Fibroblast of pulmonary artery (primary cell): ENCODE data around the gene SBF1.
"Not testable (repeated sequence)": the region's sequence is repeated elsewhere in the genome, so short reads cannot be mapped to it uniquely, and the experiment has no call there.

Experiments
- DNase-seq: peaks from one replicate; pipeline ENCODE4 v3.0.0-alpha.2; 2010; ENCODE audit warnings: low read depth
- H3K4me3 ChIP-seq: replicated peaks from 2 replicates; pipeline ENCODE4 v1.5.1; 2011; ENCODE audit warnings: low read depth, mild to moderate bottlenecking, control low read depth, low read length, moderate library complexity
- CTCF ChIP-seq: IDR thresholded peaks from 2 replicates; pipeline ENCODE4 v1.5.1; 2011; ENCODE audit warnings: mild to moderate bottlenecking, control low read depth, low read length, inconsistent platforms; ENCODE audit errors: missing control alignments

The SBF1 gene

GRCh38 chr22:50521710-50522109, 46.9 kb upstream of the SBF1 start:
- no peak for DNase-seq
- TF ChIP-seq CTCF = no peak
- H3K4me3 ChIP-seq = no peak overlapping the region

- TF ChIP-seq CTCF = no peak
- H3K4me3 ChIP-seq = no peak overlapping the region
- DNase-seq = no peak
Observed at GRCh38 chr22:50520826-50521453, 46.1 kb upstream of the SBF1 start.

- DNase-seq, H3K4me3 ChIP-seq: not testable (repeated sequence)
Observed at GRCh38 chr22:50520184-50520583, 45.3 kb upstream of the SBF1 start.

- DNase-seq = no peak
- no peak overlapping the region for H3K4me3 ChIP-seq
- no peak for TF ChIP-seq CTCF
Observed at GRCh38 chr22:50519151-50519550, 44.3 kb upstream of the SBF1 start.

GRCh38 chr22:50518606-50519005, 43.8 kb upstream of the SBF1 start:
- no peak for TF ChIP-seq CTCF
- H3K4me3 ChIP-seq = no peak overlapping the region
- DNase-seq = no peak

- DNase-seq = no peak
- no peak for TF ChIP-seq CTCF
Observed at GRCh38 chr22:50517495-50518260, 42.8 kb upstream of the SBF1 start.

GRCh38 chr22:50516891-50517290, 42.1 kb upstream of the SBF1 start:
- no peak for TF ChIP-seq CTCF
- no peak for DNase-seq
- H3K4me3 ChIP-seq = no peak overlapping the region

More at GRCh38 chr22:50517495-50518260, 42.8 kb upstream of the SBF1 start:
- H3K4me3 ChIP-seq = no peak overlapping the region
